HepG2 (cell line): ENCODE measurements around the gene EIF2S3B. TPM values are rescaled to one million over a fixed set of nuclear protein-coding genes. Genes with fewer than 3 reads are reported as not detected.

Experiments used
- ATAC-seq: fragments of 200-7000 bp; cut with Tn5 transposase; 3 replicates; pipeline ENCODE4 v1.9.1; 2020; ENCODE audit warnings: mild to moderate bottlenecking, moderate library complexity
- Bru-seq: library from RNA; stranded (reverse); fragments of 400-500 nt; gene quantifications from one replicate; lab custom pipeline; 2021; lab: Mats Ljungman, UMichigan
- BruChase-seq, 2 experiments: library from RNA; stranded (reverse); fragments of 400-500 nt; gene quantifications; one replicate each; lab custom pipeline; 2021; lab: Mats Ljungman, UMichigan
- BruUV-seq: library from RNA; stranded (reverse); fragments of 400-500 nt; replicated peaks from 2 replicates; lab custom pipeline; 2021; lab: Mats Ljungman, UMichigan
- CTCF ChIA-PET: fragments of 300-600 bp; formaldehyde crosslinking; extraction: SDS; loops from one replicate; lab custom pipeline; 2021; ENCODE audit warnings: low total read pairs, inconsistent platforms, low intra/inter-chr PET ratio; lab: Yijun Ruan, JAX
- POLR2A ChIA-PET: fragments of 350-600 bp; sonication (Branson Sonifier 250); formaldehyde crosslinking; loops from one replicate; lab custom pipeline; 2020; ENCODE audit warnings: antibody characterized with exemption, inconsistent platforms; lab: Yijun Ruan, JAX
- DNase-seq: peaks from one replicate; pipeline ENCODE4 v3.0.0-alpha.2; 2015; ENCODE audit warnings: low spot score
- FAIRE-seq: peaks from 3 replicates; lab custom pipeline; 2011; peaks lifted over from hg19 to GRCh38; lab: Jason Lieb, UNC
- H2AFZ ChIP-seq: one replicate; pipeline ENCODE4 v1.6.1; 2011; ENCODE audit warnings: low read length, inconsistent platforms
- H3K27ac ChIP-seq: fragments of 300-600 bp; 3 replicates; pipeline ENCODE4 v1.8.0; 2011; ENCODE audit warnings: mixed run types, mild to moderate bottlenecking, mixed read lengths, low read length, inconsistent platforms; ENCODE audit not compliant: insufficient read depth; ENCODE audit errors: extremely low read length
- H3K27me3 ChIP-seq, 2 experiments: fragments of 200-600 bp in 1 of 2; 2 replicates in 1 of 2; 3 replicates in 1 of 2; pipeline versions ENCODE4 v1.6.0 to v1.8.0; 2011; ENCODE audit warnings: low read length in 2 of 2, mild to moderate bottlenecking in 2 of 2, moderate library complexity in 2 of 2, inconsistent platforms in 1 of 2; ENCODE audit not compliant: insufficient read depth in 2 of 2, control insufficient read depth in 1 of 2
- H3K36me3 ChIP-seq, 2 experiments: fragments of 200-600 bp in 1 of 2; replicated peaks in 1 of 2; 2 replicates in 1 of 2; 3 replicates in 1 of 2; pipeline versions ENCODE4 v1.5.1 to v1.8.0; 2011; ENCODE audit warnings: low read length in 2 of 2, inconsistent platforms in 1 of 2; ENCODE audit not compliant: insufficient read depth in 2 of 2, control insufficient read depth in 1 of 2
- H3K4me1 ChIP-seq: 2 replicates; pipeline ENCODE4 v1.5.1; 2012; ENCODE audit warnings: low read length, inconsistent platforms; ENCODE audit not compliant: insufficient read depth
- H3K4me2 ChIP-seq: 2 replicates; pipeline ENCODE4 v1.6.0; 2011; ENCODE audit warnings: low read depth, low read length, inconsistent platforms
- H3K4me3 ChIP-seq, 3 experiments: fragments of 200-600 bp in 1 of 3; sonication (generic), shearing (Covaris generic) in 1 of 3; replicated peaks in 1 of 3; 2 replicates each; pipeline ENCODE4 v1.5.1; 2011 to 2016; ENCODE audit warnings: low read length in 3 of 3, inconsistent platforms in 2 of 3, low read depth in 2 of 3, mild to moderate bottlenecking in 2 of 3, control low read depth in 1 of 3, mixed read lengths in 1 of 3; ENCODE audit not compliant: insufficient read depth in 1 of 3
- H3K79me2 ChIP-seq: one replicate; pipeline ENCODE4 v1.6.1; 2011; ENCODE audit warnings: low read length, inconsistent platforms; ENCODE audit not compliant: insufficient read depth
- H3K9ac ChIP-seq: 2 replicates; pipeline ENCODE4 v1.6.0; 2011; ENCODE audit warnings: mild to moderate bottlenecking, low read depth, low read length, inconsistent platforms; ENCODE audit not compliant: insufficient read depth
- H3K9me3 ChIP-seq: 2 replicates; pipeline ENCODE4 v1.5.1; 2012; ENCODE audit warnings: mild to moderate bottlenecking, low read length
- H4K20me1 ChIP-seq: 2 replicates; pipeline ENCODE4 v1.6.0; 2011; ENCODE audit warnings: inconsistent platforms, mild to moderate bottlenecking, low read length, moderate library complexity; ENCODE audit not compliant: insufficient read depth
- CREB3 ChIP-seq: sonication (generic); formaldehyde crosslinking; IDR thresholded peaks from 2 replicates; pipeline ENCODE4 v1.5.0; 2020; ENCODE audit warnings: missing genetic modification reagents
- CSRNP1 ChIP-seq: sonication (generic); formaldehyde crosslinking; IDR thresholded peaks from 2 replicates; pipeline ENCODE4 v1.8.1; 2023; ENCODE audit warnings: mild to moderate bottlenecking, missing genetic modification reagents
- DNMT1 ChIP-seq: sonication (generic); formaldehyde crosslinking; IDR thresholded peaks from 2 replicates; pipeline ENCODE4 v1.5.1; 2020; ENCODE audit warnings: mild to moderate bottlenecking, missing genetic modification reagents
- HMG20A ChIP-seq: IDR thresholded peaks from 2 replicates; pipeline ENCODE4 v1.6.1; 2016; ENCODE audit warnings: borderline replicate concordance
- MXD1 ChIP-seq: sonication (generic); formaldehyde crosslinking; IDR thresholded peaks from 2 replicates; pipeline ENCODE4 v1.4.0; 2020; ENCODE audit warnings: mild to moderate bottlenecking, missing genetic modification reagents
- NR2F6 ChIP-seq, 2 experiments: IDR thresholded peaks; 2 replicates each; pipeline ENCODE4 v1.6.1; 2016; ENCODE audit warnings: antibody characterized with exemption in 1 of 2, mild to moderate bottlenecking in 1 of 2
- PITX1 ChIP-seq: sonication (generic); formaldehyde crosslinking; IDR thresholded peaks from 2 replicates; pipeline ENCODE4 v1.5.1; 2020; ENCODE audit warnings: mild to moderate bottlenecking, missing genetic modification reagents
- SP140L ChIP-seq: sonication (generic); formaldehyde crosslinking; IDR thresholded peaks from 2 replicates; pipeline ENCODE4 v1.4.0; 2020; ENCODE audit warnings: missing genetic modification reagents, borderline replicate concordance
- SP4 ChIP-seq: sonication (generic); formaldehyde crosslinking; IDR thresholded peaks from 2 replicates; pipeline ENCODE4 v1.8.1; 2023; ENCODE audit warnings: mild to moderate bottlenecking, missing genetic modification reagents
- TBP ChIP-seq: sonication (generic); formaldehyde crosslinking; IDR thresholded peaks from 2 replicates; pipeline ENCODE4 v1.5.0; 2020; ENCODE audit warnings: missing genetic modification reagents
- TEF ChIP-seq: sonication (generic); formaldehyde crosslinking; IDR thresholded peaks from 2 replicates; pipeline ENCODE4 v1.5.0; 2020; ENCODE audit warnings: missing genetic modification reagents
- ZNF713 ChIP-seq: sonication (generic); formaldehyde crosslinking; IDR thresholded peaks from 2 replicates; pipeline ENCODE4 v1.4.0; 2020; ENCODE audit warnings: mild to moderate bottlenecking, missing genetic modification reagents
- ZNF720 ChIP-seq: sonication (generic); formaldehyde crosslinking; IDR thresholded peaks from 2 replicates; pipeline ENCODE4 v1.4.0; 2020; ENCODE audit warnings: missing genetic modification reagents
- WGBS: methylation state at CpG from one replicate; pipeline ENCODE4 v1.1.6; 2017; ENCODE audit warnings: low lambda C conversion rate; 5-methylcytosine and 5-hydroxymethylcytosine counted together
- in situ Hi-C: cut with HindIII; loops from 2 replicates; pipeline ENCODE4 v1.10.0; 2017; ENCODE audit warnings: low pct_unique_long_range_greater_than_20kb; ENCODE audit not compliant: extremely low pct_ligation_motif_present
- intact Hi-C: fragments of 100-400 bp; cut with micrococcal nuclease; formaldehyde crosslinking; loops from one replicate; pipeline ENCODE4 v1.10.0; 2022; ENCODE audit not compliant: unreplicated experiment
- long read RNA-seq, 2 experiments: library from RNA in 1 of 2; library from polyadenylated mRNA in 1 of 2; stranded (forward) in 1 of 2; unstranded in 1 of 2; transcript quantifications; one replicate each; pipeline ENCODE4 v2.0.0, GENCODE V29; 2019 to 2022
- polyA minus RNA-seq, 3 experiments: library from RNA; depleted of rRNA, polyadenylated mRNA; stranded (reverse); fragments of >200 nt; gene quantifications; 2 replicates each; pipeline ENCODE4 v1.2.3, GENCODE V29; 2011; ENCODE audit warnings: low replicate concordance in 1 of 3
- polyA plus RNA-seq, 8 experiments: library from polyadenylated mRNA; depleted of rRNA in 3 of 8; stranded (reverse) in 7 of 8; unstranded in 1 of 8; fragments of >200 nt; fragmentation: Illumina TruSeq in 4 of 8; extraction: Trizol in 4 of 8; gene quantifications; 2 replicates each; pipeline versions ENCODE4 v1.2.1 to v1.2.3, GENCODE V29; 2011 to 2016; ENCODE audit warnings: low read depth in 4 of 8, missing spikeins in 1 of 8, mixed read lengths in 1 of 8; ENCODE audit not compliant: insufficient read depth in 1 of 8
- total RNA-seq, 5 experiments: library from RNA; depleted of rRNA; stranded (reverse); fragments of >200 nt; fragmentation: Illumina TruSeq; extraction: Trizol; gene quantifications; 2 replicates each; pipeline ENCODE4 v1.2.3, GENCODE V29; 2016; ENCODE audit warnings: low read depth in 1 of 5

The EIF2S3B gene
- total RNA-seq (2016; rRNA removed; fragmentation: Illumina TruSeq; extraction: Trizol) (7.6 and 9.2 TPM in 2 replicates), polyA plus RNA-seq (2011; rRNA removed) (3.6 and 4.9 TPM in 2 replicates), polyA minus RNA-seq (2011; rRNA and poly(A)+ RNA removed; ENCODE audit: low replicate concordance) (1.5 and 42.7 TPM in 2 replicates), Bru-seq, nascent RNA (percentile 29 among the genes with signal in this experiment), BruChase-seq, experiment 1, labeled RNA remaining after a 6-hour chase (percentile 48 among the genes with signal in this experiment), BruChase-seq, experiment 2, labeled RNA remaining after a 2-hour chase (percentile 38 among the genes with signal in this experiment)
- 1.4 and 1.9 TPM in 2 replicates for total RNA-seq (2016; cell fraction: cytosol; rRNA removed; fragmentation: Illumina TruSeq; extraction: Trizol; ENCODE audit: low read depth)
- 6.0 and 8.7 TPM in 2 replicates for total RNA-seq (2016; cell fraction: insoluble cytoplasmic fraction; rRNA removed; fragmentation: Illumina TruSeq; extraction: Trizol)
- 4.8 and 7.1 TPM in 2 replicates for total RNA-seq (2016; cell fraction: membrane; rRNA removed; fragmentation: Illumina TruSeq; extraction: Trizol)
- 2.3 and 2.9 TPM in 2 replicates for total RNA-seq (2016; cell fraction: nucleus; rRNA removed; fragmentation: Illumina TruSeq; extraction: Trizol)
- 2.3 and 3.2 TPM in 2 replicates for polyA plus RNA-seq (2011; cell fraction: cytosol; rRNA removed)
- polyA plus RNA-seq (2011; cell fraction: nucleus; rRNA removed) = 2.8 and 3.6 TPM in 2 replicates
- polyA plus RNA-seq (2012) = 6.8 and 7.3 TPM in 2 replicates
- polyA plus RNA-seq (2016; cell fraction: cytosol; fragmentation: Illumina TruSeq; extraction: Trizol; ENCODE audit: low read depth) = 0.70 and 0.83 TPM in 2 replicates
- 4.9 and 5.1 TPM in 2 replicates for polyA plus RNA-seq (2016; cell fraction: insoluble cytoplasmic fraction; fragmentation: Illumina TruSeq; extraction: Trizol; ENCODE audit: low read depth)
- polyA plus RNA-seq (2016; cell fraction: membrane; fragmentation: Illumina TruSeq; extraction: Trizol; ENCODE audit: low read depth) = 2.8 and 2.9 TPM in 2 replicates
- polyA plus RNA-seq (2016; cell fraction: nucleus; fragmentation: Illumina TruSeq; extraction: Trizol; ENCODE audit: insufficient read depth, low read depth) = 1.8 and 2.1 TPM in 2 replicates
- 14.2 and 16.4 TPM in 2 replicates for polyA minus RNA-seq (2011; cell fraction: cytosol; rRNA and poly(A)+ RNA removed)
- 7.9 and 11.1 TPM in 2 replicates for polyA minus RNA-seq (2011; cell fraction: nucleus; rRNA and poly(A)+ RNA removed)
- long read RNA-seq, experiment 1 = 0 reads
- long read RNA-seq, experiment 2 = 0 reads

GRCh38 chr12:10505620-10506019, at the start of gene EIF2S3B:
Gene EIF2S3B, plus strand, starts transcription at chr12:10505890. Its CDS starts 13 bp downstream, at chr12:10505903.
- no TSS peak for BruUV-seq
- H3K4me1 ChIP-seq = no peaks in the 10 kb centered on the region
- H3K9ac ChIP-seq = no peak within 1 kb of the TSS
- H3K79me2 ChIP-seq = no peaks in the 10 kb centered on the region
- DNase-seq (no peak), ATAC-seq (no peak), FAIRE-seq (no peak)
- intact Hi-C loops (no loop called here), in situ Hi-C loops (no loop called here)
- no peak within 1 kb of the TSS for H3K4me2 ChIP-seq
- H3K9me3 ChIP-seq = no peaks in the 10 kb centered on the region
- no peak within 1 kb of the TSS for H3K4me3 ChIP-seq
- H2AFZ ChIP-seq = no peak within 1 kb of the TSS
- POLR2A ChIA-PET = no interaction called here
- peaks cover 0 to 4% of the 10 kb centered on the region in 2 experiments; a peak in 1 of 5 replicates for H3K27me3 ChIP-seq
- WGBS = 65% methylated on average over 10 of the region's 22 CpGs
- no peaks in the 10 kb centered on the region for H4K20me1 ChIP-seq
- H3K27ac ChIP-seq = no peak within 1 kb of the TSS
- no peak for TF ChIP-seq HMG20A
- no peak for TF ChIP-seq CSRNP1 (CRISPR knock-in tag)
- no peak for TF ChIP-seq DNMT1
- TF ChIP-seq ZNF713 (CRISPR knock-in tag) = no peak
- TF ChIP-seq TBP = no peak
- no peak for TF ChIP-seq MXD1 (CRISPR knock-in tag)
- no peak for TF ChIP-seq ZNF720 (CRISPR knock-in tag)
- TF ChIP-seq NR2F6 (IDR thresholded peaks at IDR 0.05) = no peak
- no peak for TF ChIP-seq NR2F6 (CRISPR knock-in tag; IDR thresholded peaks at IDR 0.05)
- TF ChIP-seq SP4 (CRISPR knock-in tag) = no peak
- no peak for TF ChIP-seq CREB3 (CRISPR knock-in tag)
- TF ChIP-seq SP140L = no peak
- no peak for TF ChIP-seq TEF (CRISPR knock-in tag)
- TF ChIP-seq PITX1 = no peak
- TF ChIP-seq, all 625 proteins: peak for 0
- H3K36me3 ChIP-seq = no peaks in the 10 kb centered on the region
- CTCF ChIA-PET = no interaction called here
